Stomach (tissue), 4 donors: ENCODE results near the gene PPEF2.

Experiments
- CTCF ChIP-seq, 7 experiments: fragments of 450-650 bp in 4 of 7; fragments of 200-600 bp in 3 of 7; sonication (generic) in 3 of 7; IDR thresholded peaks; one replicate each; pipeline ENCODE4 v1.5.1; 2016 to 2019; ENCODE audit warnings: antibody characterized with exemption in 7 of 7, control low read depth in 2 of 7, mild to moderate bottlenecking in 1 of 7
- EP300 ChIP-seq: sonication (generic); formaldehyde crosslinking; IDR thresholded peaks from one replicate; pipeline ENCODE4 v1.6.1; 2017; ENCODE audit warnings: antibody characterized with exemption
- POLR2AphosphoS5 ChIP-seq, 3 donors: sonication (generic); formaldehyde crosslinking; IDR thresholded peaks; one replicate each; pipeline ENCODE4 v1.6.1; 2016; ENCODE audit warnings: antibody characterized with exemption in 3 of 3

DNA sequence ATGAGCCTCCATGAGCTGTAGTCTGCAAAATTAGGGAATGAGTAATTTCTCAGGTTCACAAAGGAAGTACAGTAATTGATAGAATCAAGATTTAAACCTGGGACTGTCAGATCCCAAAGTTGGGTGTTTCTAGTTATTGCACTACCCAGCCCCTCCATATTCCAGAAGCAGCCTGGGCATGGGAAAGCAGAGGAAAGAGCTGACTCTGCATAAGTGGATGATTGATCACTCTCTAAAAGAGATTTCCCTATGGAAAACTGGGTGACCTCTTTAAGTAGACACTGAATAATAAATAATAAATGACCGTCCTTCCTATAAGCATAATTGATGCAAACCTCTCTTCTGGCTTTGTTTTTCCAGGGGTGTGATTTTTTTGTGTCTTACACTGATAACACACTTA, 33.4 kb upstream of the PPEF2 start:
- TF ChIP-seq CTCF (IDR thresholded peaks at IDR 0.05) (no peak), POLR2AphosphoS5 (IDR thresholded peaks at IDR 0.05) (no peak), EP300 (no peak)
